ENCODE measurements around the gene TBC1D9.
"Not testable (repeated sequence)": the region's sequence is repeated elsewhere in the genome, so short reads cannot be mapped to it uniquely, and the experiment has no call there.

TBC1D9 gene

GRCh38 chr4:140790765-140791164 lies 34.6 kb upstream of the TBC1D9 start:
- no peaks in the 10 kb centered on the region for H3K79me2 ChIP-seq (ENCODE audit: insufficient read depth, low read length)
- no peaks in the 10 kb centered on the region for H3K9me2 ChIP-seq (replicated peaks; ENCODE audit: insufficient read depth, low read length)
- H3K9ac ChIP-seq (ENCODE audit: low read length), result no peak overlapping the region
- H3K4me2 ChIP-seq (ENCODE audit: low read depth, low read length, poor library complexity, severe bottlenecking), result peak overlapping the region; percentile 9
- no peaks in the 10 kb centered on the region for H3F3A ChIP-seq (ENCODE audit: insufficient read depth)
- no peaks in the 10 kb centered on the region for H4K20me1 ChIP-seq (ENCODE audit: low read depth, low read length)
- H3K27me3 ChIP-seq (ENCODE audit: low read length), result no peaks in the 10 kb centered on the region
- H3K9me3 ChIP-seq (ENCODE audit: insufficient read depth, low read length), result no peaks in the 10 kb centered on the region
- no peaks in the 10 kb centered on the region for H3K36me3 ChIP-seq (ENCODE audit: low read length)
- no peak overlapping the region for H2AFZ ChIP-seq (ENCODE audit: low read depth, low read length, severe bottlenecking)
- H3K27ac ChIP-seq (ENCODE audit: low read depth, low read length), result no peak overlapping the region
- TF ChIP-seq CTCF (IDR thresholded peaks at IDR 0.05; ENCODE audit: insufficient read depth, low read length, poor library complexity, severe bottlenecking) (no peak), EZH2phosphoT487 (conservative IDR thresholded peaks at IDR 0.05; ENCODE audit: low read length) (no peak)
- no peak overlapping the region for H3K4me3 ChIP-seq (ENCODE audit: insufficient read depth, low read length, poor library complexity, severe bottlenecking)

GRCh38 chr4:140790171-140790570 lies 34.0 kb upstream of the TBC1D9 start:
- Histone ChIP-seq H3K27ac (ENCODE audit: low read depth, low read length) (no peak overlapping the region), H3F3A (ENCODE audit: insufficient read depth) (no peaks in the 10 kb centered on the region), H2AFZ (ENCODE audit: low read depth, low read length, severe bottlenecking) (no peak overlapping the region), H3K4me2 (ENCODE audit: low read depth, low read length, poor library complexity, severe bottlenecking) (no peak overlapping the region), H3K4me3 (ENCODE audit: insufficient read depth, low read length, poor library complexity, severe bottlenecking) (no peak overlapping the region), H3K9ac (ENCODE audit: low read length) (no peak overlapping the region), H3K9me3 (ENCODE audit: insufficient read depth, low read length) (no peaks in the 10 kb centered on the region), H3K36me3 (ENCODE audit: low read length) (no peaks in the 10 kb centered on the region), H4K20me1 (ENCODE audit: low read depth, low read length) (no peaks in the 10 kb centered on the region), H3K79me2 (ENCODE audit: insufficient read depth, low read length) (no peaks in the 10 kb centered on the region), H3K9me2 (replicated peaks; ENCODE audit: insufficient read depth, low read length) (no peaks in the 10 kb centered on the region), H3K27me3 (ENCODE audit: low read length) (no peaks in the 10 kb centered on the region)
- TF ChIP-seq CTCF (IDR thresholded peaks at IDR 0.05; ENCODE audit: insufficient read depth, low read length, poor library complexity, severe bottlenecking) (no peak), EZH2phosphoT487 (conservative IDR thresholded peaks at IDR 0.05; ENCODE audit: low read length) (no peak)

- Histone ChIP-seq H3K79me2 (ENCODE audit: insufficient read depth, low read length) (no peaks in the 10 kb centered on the region), H3K36me3 (ENCODE audit: low read length) (no peaks in the 10 kb centered on the region), H3F3A (ENCODE audit: insufficient read depth) (no peaks in the 10 kb centered on the region), H4K20me1 (ENCODE audit: low read depth, low read length) (no peaks in the 10 kb centered on the region), H3K9me3 (ENCODE audit: insufficient read depth, low read length) (no peaks in the 10 kb centered on the region), H3K9me2 (replicated peaks; ENCODE audit: insufficient read depth, low read length) (no peaks in the 10 kb centered on the region), H3K27ac (ENCODE audit: low read depth, low read length) (no peak overlapping the region), H3K27me3 (ENCODE audit: low read length) (no peaks in the 10 kb centered on the region), H3K9ac (ENCODE audit: low read length) (no peak overlapping the region), H3K4me2 (ENCODE audit: low read depth, low read length, poor library complexity, severe bottlenecking) (no peak overlapping the region), H2AFZ (ENCODE audit: low read depth, low read length, severe bottlenecking) (no peak overlapping the region), H3K4me3 (ENCODE audit: insufficient read depth, low read length, poor library complexity, severe bottlenecking) (no peak overlapping the region)
- TF ChIP-seq CTCF (IDR thresholded peaks at IDR 0.05; ENCODE audit: insufficient read depth, low read length, poor library complexity, severe bottlenecking) (no peak), EZH2phosphoT487 (conservative IDR thresholded peaks at IDR 0.05; ENCODE audit: low read length) (no peak)
These were observed 33.6 kb upstream of the TBC1D9 start for GRCh38 chr4:140789759-140790158.

GRCh38 chr4:140782787-140783186 lies 26.6 kb upstream of the TBC1D9 start:
- H3K27ac ChIP-seq (ENCODE audit: low read depth, low read length); H3K4me2 ChIP-seq (ENCODE audit: low read depth, low read length, poor library complexity, severe bottlenecking); H3K9ac ChIP-seq (ENCODE audit: low read length); H3K9me2 ChIP-seq (replicated peaks; ENCODE audit: insufficient read depth, low read length); H3F3A ChIP-seq (ENCODE audit: insufficient read depth); H4K20me1 ChIP-seq (ENCODE audit: low read depth, low read length); H3K4me3 ChIP-seq (ENCODE audit: insufficient read depth, low read length, poor library complexity, severe bottlenecking); H3K79me2 ChIP-seq (ENCODE audit: insufficient read depth, low read length); H3K9me3 ChIP-seq (ENCODE audit: insufficient read depth, low read length); H2AFZ ChIP-seq (ENCODE audit: low read depth, low read length, severe bottlenecking); H3K27me3 ChIP-seq (ENCODE audit: low read length); H3K36me3 ChIP-seq (ENCODE audit: low read length): not testable (repeated sequence)

All from SU-DHL-6 (cell line).